Ascending aorta (tissue), 2 donors: ENCODE results near the gene TAF11L7. TPM values are rescaled to one million over a fixed set of nuclear protein-coding genes. Genes with fewer than 3 reads are reported as not detected.
"Not testable (repeated sequence)": the region's sequence is repeated elsewhere in the genome, so short reads cannot be mapped to it uniquely, and the experiment has no call there.

Experiments used
- DNase-seq, 2 donors: peaks; one replicate each; pipeline ENCODE4 v3.0.0-alpha.2; 2019; ENCODE audit warnings: low spot score in 2 of 2
- H3K27ac ChIP-seq, 2 donors: fragments of 200-600 bp; sonication (generic); one replicate each; pipeline ENCODE4 v1.5.1; 2016 to 2017; ENCODE audit warnings: mild to moderate bottlenecking in 1 of 2
- H3K27me3 ChIP-seq: fragments of 200-600 bp; sonication (generic); one replicate; pipeline ENCODE4 v1.5.1; 2017
- H3K36me3 ChIP-seq, 2 donors: fragments of 200-600 bp; sonication (generic); one replicate each; pipeline ENCODE4 v1.5.1; 2016
- H3K4me1 ChIP-seq, 2 donors: fragments of 200-600 bp; sonication (generic); one replicate each; pipeline ENCODE4 v1.5.1; 2016 to 2017; ENCODE audit warnings: mild to moderate bottlenecking in 1 of 2
- H3K4me3 ChIP-seq, 2 donors: fragments of 200-600 bp; sonication (generic); one replicate each; pipeline ENCODE4 v1.5.1; 2016 to 2017; ENCODE audit warnings: mild to moderate bottlenecking in 1 of 2
- H3K9me3 ChIP-seq, 2 donors: fragments of 200-600 bp; sonication (generic); one replicate each; pipeline ENCODE4 v1.5.1; 2016
- intact Hi-C: fragments of 100-400 bp; cut with DNase I; formaldehyde crosslinking; loops from one replicate; pipeline ENCODE4 v1.15.1; 2023
- total RNA-seq: library from RNA; depleted of rRNA; stranded (reverse); fragments of >200 nt; gene quantifications from one replicate; pipeline ENCODE4 v1.1.0, GENCODE V29; 2016
- TF ChIP-seq, protein P1 (sequence below), 3 experiments: fragments of 200-600 bp in 2 of 3; fragments of 450-650 bp in 1 of 3; sonication (generic) in 2 of 3; IDR thresholded peaks; one replicate each; pipeline ENCODE4 v1.5.1; 2016 to 2019; ENCODE audit warnings: antibody characterized with exemption in 3 of 3, mild to moderate bottlenecking in 1 of 3, moderate library complexity in 1 of 3

Gene TAF11L7
- total RNA-seq, 1 donor from 2014 or later: not detected

- Histone ChIP-seq H3K9me3 (no peaks in the 10 kb centered on the region), H3K27ac (no peak overlapping the region), H3K4me3 (no peak overlapping the region), H3K27me3 (no peaks in the 10 kb centered on the region), H3K4me1 (no peaks in the 10 kb centered on the region), H3K36me3 (no peaks in the 10 kb centered on the region)
- no peak for DNase-seq
- intact Hi-C loops: no loop called here
- TF ChIP-seq, protein P1, sequence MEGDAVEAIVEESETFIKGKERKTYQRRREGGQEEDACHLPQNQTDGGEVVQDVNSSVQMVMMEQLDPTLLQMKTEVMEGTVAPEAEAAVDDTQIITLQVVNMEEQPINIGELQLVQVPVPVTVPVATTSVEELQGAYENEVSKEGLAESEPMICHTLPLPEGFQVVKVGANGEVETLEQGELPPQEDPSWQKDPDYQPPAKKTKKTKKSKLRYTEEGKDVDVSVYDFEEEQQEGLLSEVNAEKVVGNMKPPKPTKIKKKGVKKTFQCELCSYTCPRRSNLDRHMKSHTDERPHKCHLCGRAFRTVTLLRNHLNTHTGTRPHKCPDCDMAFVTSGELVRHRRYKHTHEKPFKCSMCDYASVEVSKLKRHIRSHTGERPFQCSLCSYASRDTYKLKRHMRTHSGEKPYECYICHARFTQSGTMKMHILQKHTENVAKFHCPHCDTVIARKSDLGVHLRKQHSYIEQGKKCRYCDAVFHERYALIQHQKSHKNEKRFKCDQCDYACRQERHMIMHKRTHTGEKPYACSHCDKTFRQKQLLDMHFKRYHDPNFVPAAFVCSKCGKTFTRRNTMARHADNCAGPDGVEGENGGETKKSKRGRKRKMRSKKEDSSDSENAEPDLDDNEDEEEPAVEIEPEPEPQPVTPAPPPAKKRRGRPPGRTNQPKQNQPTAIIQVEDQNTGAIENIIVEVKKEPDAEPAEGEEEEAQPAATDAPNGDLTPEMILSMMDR (IDR thresholded peaks at IDR 0.05): no peak
Measured at GRCh38 chr5:17614872-17615605, 29.5 kb upstream of the TAF11L7 start.

GRCh38 chr5:17610092-17610491 is 24.5 kb upstream of the TAF11L7 start, which contains the start of gene TAF11L12:
TSS of gene TAF11L12 (plus strand) at chr5:17610392.
- H3K9me3 ChIP-seq, H3K27ac ChIP-seq, H3K4me3 ChIP-seq, H3K36me3 ChIP-seq, H3K4me1 ChIP-seq, H3K27me3 ChIP-seq, intact Hi-C loops, DNase-seq: not testable (repeated sequence)

GRCh38 chr5:17607461-17607860 is 21.9 kb upstream of the TAF11L7 start:
- H3K4me3 ChIP-seq, H3K27ac ChIP-seq, H3K36me3 ChIP-seq, H3K9me3 ChIP-seq, H3K27me3 ChIP-seq, intact Hi-C loops, H3K4me1 ChIP-seq, DNase-seq: not testable (repeated sequence)

DNA sequence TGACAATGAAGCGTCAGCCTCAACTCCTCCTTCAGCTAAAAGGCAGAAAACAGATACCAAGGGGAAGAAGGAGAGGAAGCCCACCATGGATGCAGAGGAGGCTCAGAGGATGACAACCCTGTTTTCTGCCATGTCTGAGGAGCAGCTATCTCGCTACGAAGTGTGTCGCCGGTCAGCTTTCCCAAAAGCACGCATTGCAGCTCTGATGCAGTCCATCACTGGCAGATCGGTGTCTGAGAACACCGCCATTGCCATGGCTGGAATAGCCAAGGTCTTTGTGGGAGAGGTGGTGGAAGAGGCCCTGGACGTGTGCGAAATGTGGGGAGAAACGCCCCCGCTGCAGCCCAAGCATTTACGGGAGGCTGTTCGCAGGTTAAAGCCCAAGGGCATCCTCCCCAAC is 19.4 kb upstream of the TAF11L7 start:
- H3K36me3 ChIP-seq: no peaks in the 10 kb centered on the region
- no peaks in the 10 kb centered on the region for H3K9me3 ChIP-seq
- TF ChIP-seq, protein P1 (IDR thresholded peaks at IDR 0.05): no peak
- no peaks in the 10 kb centered on the region for H3K4me1 ChIP-seq
- H3K27ac ChIP-seq: no peak overlapping the region
- no peak for DNase-seq
- intact Hi-C loops: no loop called here
- no peak overlapping the region for H3K4me3 ChIP-seq
- H3K27me3 ChIP-seq: no peaks in the 10 kb centered on the region

DNA sequence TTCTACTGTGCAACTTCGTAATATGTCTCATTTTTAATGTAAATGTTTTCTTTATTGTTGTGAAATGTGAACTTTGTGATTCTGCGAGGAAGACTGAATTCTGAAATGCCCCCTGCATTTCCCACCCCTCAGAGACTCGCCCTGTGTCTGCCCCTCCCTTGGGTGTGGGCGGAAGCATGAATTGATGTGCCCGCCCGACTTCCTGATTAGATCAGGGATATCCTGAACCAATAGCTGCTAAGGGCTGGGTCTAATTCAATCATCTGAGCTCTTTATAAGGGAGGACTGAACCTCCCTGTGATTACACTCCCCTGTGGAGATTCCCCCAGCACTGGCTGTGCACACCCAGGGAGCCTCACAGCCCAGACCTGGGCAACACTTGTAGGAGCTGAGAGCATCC is 18.3 kb upstream of the TAF11L7 start, which contains the start of gene TAF11L11:
Gene TAF11L11 (plus strand): TSS at position 304 of the 400 bp plus-strand sequence.
- DNase-seq, intact Hi-C loops, H3K9me3 ChIP-seq, H3K4me1 ChIP-seq, H3K4me3 ChIP-seq, H3K27me3 ChIP-seq, H3K36me3 ChIP-seq, H3K27ac ChIP-seq: not testable (repeated sequence)

GRCh38 chr5:17597728-17598127 is 12.2 kb upstream of the TAF11L7 start, which contains the start of gene TAF11L10:
TSS of gene TAF11L10 (minus strand) at chr5:17597828.
- H3K4me1 ChIP-seq, H3K4me3 ChIP-seq, H3K36me3 ChIP-seq, H3K9me3 ChIP-seq, H3K27ac ChIP-seq, H3K27me3 ChIP-seq, DNase-seq, intact Hi-C loops: not testable (repeated sequence)

DNA sequence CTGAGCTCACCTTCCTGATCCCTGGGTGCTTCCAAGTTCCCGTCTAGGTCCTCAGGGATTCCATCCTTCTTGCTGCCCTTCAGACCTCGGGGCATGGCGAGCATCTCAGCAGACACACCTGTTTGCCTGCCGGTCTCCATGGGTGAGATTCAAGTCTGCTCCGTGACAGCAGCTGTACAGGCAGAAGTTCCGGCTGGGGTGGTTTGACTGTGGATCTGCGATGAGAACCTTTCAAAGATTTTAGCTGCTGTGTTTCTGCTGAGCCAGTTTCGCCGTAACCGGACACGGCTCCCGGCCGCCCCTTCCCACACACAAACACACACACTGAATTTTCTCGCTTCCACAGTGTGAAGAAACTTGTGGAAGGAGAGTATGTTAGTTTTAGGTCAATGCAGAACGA is 8.7 kb upstream of the TAF11L7 start, which contains the start of gene TAF11L9:
Gene TAF11L9 (minus strand): TSS at position 140 of the 400 bp plus-strand sequence.
- H3K4me3 ChIP-seq, H3K27me3 ChIP-seq, intact Hi-C loops, H3K27ac ChIP-seq, H3K9me3 ChIP-seq, H3K4me1 ChIP-seq, H3K36me3 ChIP-seq: not testable (repeated sequence)
- DNase-seq: peak in 1 of 2 donors; percentile 62

DNA sequence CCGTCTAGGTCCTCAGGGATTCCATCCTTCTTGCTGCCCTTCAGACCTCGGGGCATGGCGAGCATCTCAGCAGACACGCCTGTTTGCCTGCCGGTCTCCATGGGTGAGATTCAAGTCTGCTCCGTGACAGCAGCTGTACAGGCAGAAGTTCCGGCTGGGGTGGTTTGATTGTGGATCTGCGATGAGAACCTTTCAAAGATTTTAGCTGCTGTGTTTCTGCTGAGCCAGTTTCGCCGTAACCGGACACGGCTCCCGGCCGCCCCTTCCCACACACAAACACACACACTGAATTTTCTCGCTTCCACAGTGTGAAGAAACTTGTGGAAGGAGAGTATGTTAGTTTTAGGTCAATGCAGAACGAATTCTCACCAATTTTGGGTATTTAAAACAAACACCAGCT is 5.3 kb upstream of the TAF11L7 start, which contains the start of gene TAF11L8:
Gene TAF11L8 (minus strand): TSS at position 101 of the 400 bp plus-strand sequence.
- H3K27me3 ChIP-seq, H3K4me1 ChIP-seq, H3K27ac ChIP-seq, DNase-seq, H3K36me3 ChIP-seq, H3K4me3 ChIP-seq, intact Hi-C loops, H3K9me3 ChIP-seq: not testable (repeated sequence)

Other genes starting within 250 kb of the TAF11L7 start
- not detected for gene TAF11L2, start 87.5 kb downstream of the TAF11L7 start, total RNA-seq
- not detected for gene TAF11L3, start 67.4 kb downstream of the TAF11L7 start, total RNA-seq
- not detected for gene TAF11L4, start 64.0 kb downstream of the TAF11L7 start, total RNA-seq
- gene TAF11L5, start 60.5 kb downstream of the TAF11L7 start, total RNA-seq: not detected
- not detected for gene TAF11L6, start 57.1 kb downstream of the TAF11L7 start, total RNA-seq
- gene TAF11L8, start 5.2 kb upstream of the TAF11L7 start, total RNA-seq: not detected
- not detected for gene TAF11L9, start 8.6 kb upstream of the TAF11L7 start, total RNA-seq
- not detected for gene TAF11L10, start 12.1 kb upstream of the TAF11L7 start, total RNA-seq
- not detected for gene TAF11L11, start 18.4 kb upstream of the TAF11L7 start, total RNA-seq
- gene TAF11L12, start 24.6 kb upstream of the TAF11L7 start, total RNA-seq: not detected
- gene TAF11L13, start 46.3 kb upstream of the TAF11L7 start, total RNA-seq: not detected
- gene TAF11L14, start 48.7 kb upstream of the TAF11L7 start, total RNA-seq: not detected